Mesodermal cell (in vitro differentiated cells): Measurements from ENCODE around the gene CEP70.
"Not testable (repeated sequence)": the region's sequence is repeated elsewhere in the genome, so short reads cannot be mapped to it uniquely, and the experiment has no call there.

Experiments
- H3K27ac ChIP-seq: 2 replicates; pipeline ENCODE4 v1.7.0; 2013; ENCODE audit warnings: mild to moderate bottlenecking, low read depth, low read length, moderate library complexity; ENCODE audit not compliant: severe bottlenecking
- H3K36me3 ChIP-seq: 2 replicates; pipeline ENCODE4 v1.7.1; 2013; ENCODE audit warnings: mild to moderate bottlenecking, low read length, moderate library complexity; ENCODE audit not compliant: control insufficient read depth, insufficient read depth
- H3K4me1 ChIP-seq: one replicate; pipeline ENCODE4 v1.7.1; 2013; ENCODE audit warnings: mild to moderate bottlenecking, low read length; ENCODE audit not compliant: insufficient read depth, control insufficient read depth, poor library complexity, severe bottlenecking
- H3K4me3 ChIP-seq: 2 replicates; pipeline ENCODE4 v1.7.0; 2013; ENCODE audit warnings: low read length, control low read depth, mild to moderate bottlenecking; ENCODE audit not compliant: insufficient read depth, poor library complexity, severe bottlenecking; ENCODE audit errors: extremely low read depth
- H3K9me3 ChIP-seq: 2 replicates; pipeline ENCODE4 v1.7.1; 2013; ENCODE audit warnings: mild to moderate bottlenecking, low read length, moderate library complexity; ENCODE audit not compliant: control insufficient read depth
- WGBS, 2 experiments: methylation state at CpG; one replicate each; pipeline ENCODE4 v1.1.5; 2013; ENCODE audit warnings: missing lambda C conversion rate in 2 of 2; ENCODE audit not compliant: insufficient coverage in 2 of 2; 5-methylcytosine and 5-hydroxymethylcytosine counted together

The CEP70 gene

DNA sequence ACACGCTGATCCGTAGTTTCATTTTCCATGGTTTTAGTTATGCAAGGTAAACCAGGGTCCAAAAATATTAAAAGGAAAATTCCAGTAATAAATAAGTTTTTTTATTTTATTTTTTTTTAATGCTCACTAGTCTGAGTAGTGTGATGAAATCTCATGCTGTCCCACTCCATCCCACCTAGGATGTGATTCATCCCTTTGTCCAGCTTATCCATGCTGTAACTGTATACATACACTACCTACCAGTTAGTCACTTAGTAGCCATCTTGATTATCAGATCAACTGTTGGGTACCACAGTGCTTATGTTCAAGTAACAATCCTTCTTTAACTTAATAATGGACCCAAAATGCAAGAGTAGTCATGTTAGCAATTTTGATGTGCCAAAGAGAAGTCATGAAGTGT lies 84.5 kb downstream of the CEP70 start:
- Histone ChIP-seq H3K36me3 (no peaks in the 10 kb centered on the region), H3K4me1 (no peaks in the 10 kb centered on the region), H3K27ac (no peak overlapping the region), H3K4me3 (no peak overlapping the region), H3K9me3 (no peaks in the 10 kb centered on the region)
- no CpG with 5 or more reads among the region's 2 CpGs for WGBS, 2 experiments

DNA sequence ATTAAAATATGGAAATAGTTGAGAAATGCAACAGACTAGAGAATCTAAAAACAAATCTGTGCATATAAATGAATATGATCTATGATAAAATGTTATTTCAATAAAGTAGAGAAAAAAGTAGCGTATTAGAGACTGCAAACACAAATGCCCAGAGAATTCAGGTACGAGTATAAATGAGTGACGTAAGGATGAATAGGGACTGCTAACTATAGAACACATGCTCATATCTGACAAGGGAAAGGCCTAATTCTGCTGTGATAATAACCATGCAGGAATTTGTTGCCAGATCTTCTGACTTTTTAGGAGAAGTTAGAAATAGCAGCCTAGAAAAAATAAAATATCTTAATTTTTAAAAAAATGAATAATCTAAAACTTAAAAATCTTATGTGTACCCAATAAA lies 86.5 kb downstream of the CEP70 start:
- Histone ChIP-seq H3K36me3 (no peaks in the 10 kb centered on the region), H3K27ac (no peak overlapping the region)
- WGBS, 2 experiments, result 100% methylated on average over 1 of the region's 3 CpGs; no CpG with 5 or more reads in 1 of the 2 experiments

DNA sequence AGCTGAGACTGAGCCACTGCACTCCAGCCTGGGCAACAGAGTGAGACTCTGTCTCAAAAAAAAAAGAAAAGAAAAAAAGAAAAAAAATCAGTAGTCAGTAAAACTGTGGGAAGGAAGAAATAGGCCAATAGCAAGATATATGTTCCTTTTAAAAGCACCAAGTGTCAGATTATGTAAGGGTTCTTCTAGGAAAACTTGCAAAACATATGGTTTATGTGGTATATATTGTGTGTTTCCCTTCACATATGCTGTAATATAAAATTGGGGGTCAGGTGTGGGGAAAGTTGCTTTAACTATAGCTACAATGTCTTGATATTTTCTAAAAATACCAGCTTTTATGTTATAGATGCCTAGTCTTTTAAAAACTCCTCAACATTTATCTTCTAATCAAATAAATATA lies 95.1 kb downstream of the CEP70 start:
- no peak overlapping the region for H3K4me3 ChIP-seq
- H3K4me1 ChIP-seq, result no peaks in the 10 kb centered on the region
- H3K27ac ChIP-seq, result no peak overlapping the region
- H3K9me3 ChIP-seq, result no peaks in the 10 kb centered on the region
- no peaks in the 10 kb centered on the region for H3K36me3 ChIP-seq

More for the DNA sequence above, 86.5 kb downstream of the CEP70 start:
- no peaks in the 10 kb centered on the region for H3K9me3 ChIP-seq
- H3K4me3 ChIP-seq, result no peak overlapping the region
- no peaks in the 10 kb centered on the region for H3K4me1 ChIP-seq

DNA sequence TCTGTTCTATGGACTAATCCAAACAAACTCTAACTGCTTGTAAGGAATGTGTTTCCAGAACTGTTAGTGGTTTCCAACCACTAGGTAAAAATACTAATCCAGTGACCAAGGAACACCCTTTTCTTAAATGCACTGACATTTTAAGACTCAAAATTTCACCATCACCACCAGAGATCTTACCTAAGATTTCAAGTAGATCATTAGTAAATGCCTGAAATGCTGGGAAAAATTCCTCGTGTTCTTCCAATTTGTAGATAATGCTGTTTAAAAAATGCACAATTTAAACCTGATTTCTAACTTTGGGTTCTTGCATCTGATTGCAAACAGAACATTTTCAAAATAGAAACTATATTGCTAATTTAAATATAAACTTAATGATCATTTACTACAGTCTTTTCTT lies 96.2 kb downstream of the CEP70 start:
- Histone ChIP-seq H3K4me3 (no peak overlapping the region), H3K9me3 (no peaks in the 10 kb centered on the region), H3K4me1 (no peaks in the 10 kb centered on the region), H3K36me3 (no peaks in the 10 kb centered on the region), H3K27ac (no peak overlapping the region)
- no CpG with 5 or more reads among the region's 1 CpG for WGBS, 2 experiments

DNA sequence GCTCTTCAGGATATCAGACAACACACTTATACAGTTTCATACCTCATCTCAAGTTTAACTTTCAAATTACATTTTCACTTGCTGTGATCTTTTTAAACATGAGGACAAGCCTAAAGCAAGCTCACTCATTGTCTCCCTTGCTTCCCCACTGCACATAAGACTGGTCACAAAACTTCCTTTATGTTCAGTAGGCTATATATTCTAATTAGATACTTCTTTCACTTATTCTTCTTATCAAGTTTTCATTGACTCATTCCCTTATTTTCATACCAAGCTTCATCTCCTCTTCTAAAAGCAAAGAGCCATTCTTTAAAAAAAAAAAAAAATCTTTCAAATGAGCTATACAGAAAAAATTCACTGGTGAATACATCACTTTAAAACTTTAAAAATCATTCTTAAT lies 97.0 kb downstream of the CEP70 start:
- H3K4me3 ChIP-seq, result no peak overlapping the region
- no peaks in the 10 kb centered on the region for H3K36me3 ChIP-seq
- no peaks in the 10 kb centered on the region for H3K4me1 ChIP-seq
- no peak overlapping the region for H3K27ac ChIP-seq
- no peaks in the 10 kb centered on the region for H3K9me3 ChIP-seq

DNA sequence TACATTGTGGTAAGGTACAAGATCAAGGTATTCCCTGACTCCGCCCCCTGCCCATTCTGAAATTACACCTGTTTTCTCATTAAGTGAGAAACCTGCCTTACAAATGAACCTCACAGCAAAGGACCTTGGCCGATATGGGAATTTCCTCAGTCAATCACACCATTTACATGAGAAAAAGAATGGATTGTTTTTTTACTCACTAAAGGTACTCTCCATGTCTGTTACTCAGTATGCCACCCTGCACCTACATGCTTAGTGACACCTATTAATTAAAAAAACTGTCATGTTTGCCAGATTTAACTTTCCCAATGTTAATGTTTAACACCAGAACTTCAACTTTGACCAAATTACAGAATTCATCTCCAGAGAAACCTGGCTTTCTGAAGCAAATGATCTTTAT lies 97.6 kb downstream of the CEP70 start:
- Histone ChIP-seq H3K4me1 (no peaks in the 10 kb centered on the region), H3K27ac (no peak overlapping the region), H3K9me3 (no peaks in the 10 kb centered on the region), H3K36me3 (no peaks in the 10 kb centered on the region), H3K4me3 (no peak overlapping the region)
- WGBS, 2 experiments, result 90% methylated on average over 1 of the region's 2 CpGs; no CpG with 5 or more reads in 1 of the 2 experiments

DNA sequence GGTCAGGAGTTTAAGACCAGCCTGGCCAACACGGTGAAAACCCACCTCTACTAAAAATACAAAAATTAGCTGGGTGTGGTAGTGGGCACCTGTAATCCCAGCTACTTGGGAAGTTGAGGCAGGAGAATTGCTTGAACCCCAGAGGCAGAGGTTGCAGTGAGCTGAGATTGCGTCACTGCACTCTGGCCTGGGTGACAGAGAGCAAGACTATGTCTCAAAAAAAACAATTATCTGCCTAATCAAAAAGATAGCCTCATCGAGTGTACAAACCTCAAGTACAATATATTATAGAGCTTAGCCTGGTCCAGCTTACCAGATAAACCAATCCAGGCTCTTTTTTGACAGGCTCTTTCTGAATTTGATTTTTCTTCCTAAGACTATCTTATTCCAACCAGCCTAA lies 98.4 kb downstream of the CEP70 start:
- not testable (repeated sequence) for H3K9me3 ChIP-seq, H3K27ac ChIP-seq, H3K4me3 ChIP-seq, H3K36me3 ChIP-seq, H3K4me1 ChIP-seq
- WGBS, 2 experiments, result 94 to 100% methylated on average over 1 to 2 of the region's 3 CpGs

DNA sequence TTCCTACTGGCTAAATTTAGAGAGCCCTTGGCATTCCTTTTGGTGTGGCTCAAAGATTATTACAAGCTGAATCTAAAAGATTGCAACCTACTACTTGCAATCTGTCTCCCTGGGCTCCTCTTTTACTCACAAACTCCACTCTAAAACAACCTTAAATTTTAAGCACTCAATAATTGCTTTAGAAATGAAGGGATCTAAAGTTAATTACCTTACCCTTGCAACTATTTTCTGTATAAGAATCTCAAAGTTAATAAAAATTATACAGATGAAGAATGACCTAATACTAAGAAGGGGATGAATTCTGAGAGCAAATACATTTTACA lies 99.5 kb downstream of the CEP70 start:
- no peak overlapping the region for H3K27ac ChIP-seq
- no peaks in the 10 kb centered on the region for H3K36me3 ChIP-seq

DNA sequence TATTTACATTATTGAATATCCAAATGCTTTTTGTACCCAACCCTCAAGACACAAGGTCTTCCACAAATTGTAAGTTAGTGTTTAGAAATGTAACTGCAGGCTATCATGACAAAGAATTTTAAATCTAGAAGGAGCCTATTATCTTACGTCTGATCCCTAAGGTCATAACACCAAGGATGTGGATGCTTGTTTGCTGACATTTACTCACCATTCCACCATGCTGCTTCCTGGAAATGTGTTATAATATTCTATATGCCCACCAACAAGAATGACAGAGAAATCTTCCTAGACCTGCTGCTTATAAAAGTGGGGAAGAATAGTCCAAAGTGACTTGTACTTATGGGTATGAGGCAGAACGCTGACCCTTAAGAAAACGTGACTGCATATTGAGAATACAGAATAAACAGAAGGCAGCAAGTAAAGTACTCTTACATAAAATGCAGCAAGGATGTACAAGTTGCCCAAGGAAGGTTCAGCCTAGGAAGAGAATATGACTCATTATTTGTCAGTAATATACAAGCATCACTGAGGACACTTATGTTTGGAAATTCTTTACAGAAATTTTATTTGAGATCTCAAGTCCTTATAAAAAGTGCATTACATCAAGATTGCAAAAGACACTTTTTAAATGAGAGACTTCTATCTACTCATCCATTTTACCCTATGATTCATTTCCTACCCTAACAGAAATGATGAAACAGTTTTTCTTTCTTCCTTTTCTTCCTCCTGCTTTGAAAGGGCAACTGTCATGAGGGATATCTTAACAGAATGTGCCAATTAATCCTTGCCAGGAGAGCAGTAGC lies 100.1 kb downstream of the CEP70 start:
- Histone ChIP-seq H3K4me3 (no peak overlapping the region), H3K27ac (no peak overlapping the region), H3K9me3 (peaks cover 2% of the 10 kb centered on the region), H3K36me3 (no peaks in the 10 kb centered on the region), H3K4me1 (no peaks in the 10 kb centered on the region)
- WGBS, 2 experiments, result 90% methylated on average over 2 of the region's 3 CpGs; no CpG with 5 or more reads in 1 of the 2 experiments

More for the DNA sequence above, 99.5 kb downstream of the CEP70 start:
- no peak overlapping the region for H3K4me3 ChIP-seq
- H3K4me1 ChIP-seq, result no peaks in the 10 kb centered on the region
- H3K9me3 ChIP-seq, result no peaks in the 10 kb centered on the region

DNA sequence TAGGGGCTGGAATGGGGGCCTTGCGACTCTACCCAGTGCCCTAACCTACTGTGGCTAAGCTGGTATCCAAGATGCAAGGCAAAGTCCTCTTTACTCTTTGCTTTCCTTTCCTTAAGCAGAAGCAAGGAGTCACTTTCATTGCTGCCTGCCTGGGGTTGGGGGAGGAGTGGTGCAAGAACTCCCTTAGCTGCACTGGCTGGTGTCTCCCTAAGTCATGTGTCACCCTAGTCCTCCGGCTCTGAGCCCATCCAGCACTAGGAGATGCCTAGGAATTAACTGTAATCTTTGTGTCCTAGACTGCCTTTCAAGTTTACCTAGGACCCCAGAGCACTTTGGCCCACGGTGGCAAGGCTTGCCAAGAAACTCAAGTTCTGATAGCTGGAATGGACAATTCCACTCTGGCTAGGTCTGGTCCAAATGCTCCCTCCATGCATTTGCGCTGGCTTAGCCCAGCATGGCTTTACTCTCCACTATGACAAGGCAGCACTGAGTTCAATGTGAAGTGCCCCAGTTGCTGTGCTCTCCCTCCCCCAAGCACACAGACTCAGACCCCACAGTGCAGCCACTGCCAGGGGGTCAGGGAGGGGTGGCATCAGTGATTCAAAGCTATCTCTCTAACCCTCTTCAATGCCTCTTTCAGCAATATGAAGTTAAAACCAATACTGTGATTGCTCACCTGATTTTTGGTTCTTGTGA lies 100.9 kb downstream of the CEP70 start:
- H3K9me3 ChIP-seq, result peaks cover 5% of the 10 kb centered on the region
- no peaks in the 10 kb centered on the region for H3K4me1 ChIP-seq
- H3K27ac ChIP-seq, result no peak overlapping the region
- no peaks in the 10 kb centered on the region for H3K36me3 ChIP-seq
- H3K4me3 ChIP-seq, result no peak overlapping the region
- WGBS, 2 experiments, result 90 to 91% methylated on average over 2 to 3 of the region's 4 CpGs

DNA sequence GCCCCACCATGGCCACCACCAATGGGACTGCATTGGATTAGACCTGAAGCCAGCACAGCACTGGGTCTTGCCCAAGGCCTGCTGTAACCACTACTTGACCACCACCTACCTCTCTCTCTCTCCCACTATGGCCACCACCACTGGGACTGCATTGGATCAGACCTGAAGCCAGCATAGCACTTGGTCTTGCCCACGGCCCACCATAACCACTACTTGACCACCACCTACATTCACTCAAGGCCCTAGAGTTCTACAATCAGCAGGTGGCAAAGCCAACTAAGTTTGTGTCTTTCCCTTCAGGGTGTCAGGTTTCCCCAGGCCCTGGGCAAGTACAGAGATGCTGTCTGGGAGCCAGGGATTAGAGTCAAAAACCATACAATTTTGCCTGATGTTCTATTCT lies 102.1 kb downstream of the CEP70 start:
- Histone ChIP-seq H3K4me1 (no peaks in the 10 kb centered on the region), H3K9me3 (peaks cover 14% of the 10 kb centered on the region), H3K36me3 (no peaks in the 10 kb centered on the region), H3K27ac (no peak overlapping the region), H3K4me3 (no peak overlapping the region)
- WGBS, 2 experiments, result 86 to 88% methylated on average over 1 of the region's 1 CpG
